ENCODE results near the gene POPDC3.
A peak's percentile ranks its signal among the peaks of the same experiment; 100 is the strongest.

Gene POPDC3

GRCh38 chr6:105138141-105138540, 41.7 kb downstream of the POPDC3 start:
- in situ Hi-C loops (cut with HindIII; ENCODE audit: low sequenced_read_pairs), result no loop called here
- DNase-seq (ENCODE audit: low read depth), result no peak
- H3K4me3 ChIP-seq (ENCODE audit: low read depth, low read length), result no peak overlapping the region
- no peak for TF ChIP-seq CTCF (IDR thresholded peaks at IDR 0.05; ENCODE audit: low read depth, low read length, missing control alignments)

GRCh38 chr6:105137388-105137787, 42.4 kb downstream of the POPDC3 start:
- in situ Hi-C loops (cut with HindIII; ENCODE audit: low sequenced_read_pairs), result no loop called here
- TF ChIP-seq CTCF (IDR thresholded peaks at IDR 0.05; ENCODE audit: low read depth, low read length, missing control alignments), result no peak
- H3K4me3 ChIP-seq (ENCODE audit: low read depth, low read length), result peak overlapping the region; percentile 74
- DNase-seq (ENCODE audit: low read depth), result no peak

GRCh38 chr6:105136431-105137350, 43.1 kb downstream of the POPDC3 start:
- peak; percentile 15 for TF ChIP-seq CTCF (IDR thresholded peaks at IDR 0.05; ENCODE audit: low read depth, low read length, missing control alignments)
- in situ Hi-C loops (cut with HindIII; ENCODE audit: low sequenced_read_pairs), result no loop called here
- peak overlapping the region; percentile 74 for H3K4me3 ChIP-seq (ENCODE audit: low read depth, low read length)
- peak; percentile 27 for DNase-seq (ENCODE audit: low read depth)

- TF ChIP-seq CTCF (IDR thresholded peaks at IDR 0.05; ENCODE audit: low read depth, low read length, missing control alignments), result no peak
- in situ Hi-C loops (cut with HindIII; ENCODE audit: low sequenced_read_pairs), result no loop called here
- peak; percentile 2 for DNase-seq (ENCODE audit: low read depth)
- H3K4me3 ChIP-seq (ENCODE audit: low read depth, low read length), result peak overlapping the region; percentile 74
These were observed 43.8 kb downstream of the POPDC3 start for GRCh38 chr6:105135907-105136430.

GRCh38 chr6:105135056-105135455, 44.8 kb downstream of the POPDC3 start:
- TF ChIP-seq CTCF (IDR thresholded peaks at IDR 0.05; ENCODE audit: low read depth, low read length, missing control alignments), result peak; percentile 24

GRCh38 chr6:105122717-105123116, 57.1 kb downstream of the POPDC3 start:
- no peak for TF ChIP-seq CTCF (IDR thresholded peaks at IDR 0.05; ENCODE audit: low read depth, low read length, missing control alignments)
- H3K4me3 ChIP-seq (ENCODE audit: low read depth, low read length), result no peak overlapping the region
- in situ Hi-C loops (cut with HindIII; ENCODE audit: low sequenced_read_pairs), result no loop called here
- no peak for DNase-seq (ENCODE audit: low read depth)

More at GRCh38 chr6:105135056-105135455, 44.8 kb downstream of the POPDC3 start:
- DNase-seq (ENCODE audit: low read depth), result no peak
- no peak overlapping the region for H3K4me3 ChIP-seq (ENCODE audit: low read depth, low read length)
- in situ Hi-C loops (cut with HindIII; ENCODE audit: low sequenced_read_pairs), result no loop called here

All from astrocyte of the cerebellum (primary cell).